GM18867 (cell line): Measurements from ENCODE around the gene PVRIG.
"Not testable (repeated sequence)": the region's sequence is repeated elsewhere in the genome, so short reads cannot be mapped to it uniquely, and the experiment has no call there.

ENCODE experiments used
- ATAC-seq: cut with Tn5 transposase; IDR thresholded peaks from one replicate; pipeline ENCODE4 v1.9.1; 2021; ENCODE audit warnings: mild to moderate bottlenecking, moderate library complexity; ENCODE audit not compliant: unreplicated experiment

PVRIG gene

GRCh38 chr7:100219801-100220585, at the start of gene PVRIG:
Gene PVRIG (plus strand): TSS chr7:100219949. CDS start chr7:100219971, 22 bp downstream.
- ATAC-seq, result not testable (repeated sequence)

GRCh38 chr7:100170101-100170897, 49.5 kb upstream of the PVRIG start:
- ATAC-seq, result no peak

GRCh38 chr7:100171087-100171681, 48.6 kb upstream of the PVRIG start:
- ATAC-seq, result no peak

- no peak for ATAC-seq
These were observed 47.9 kb upstream of the PVRIG start for GRCh38 chr7:100171840-100172239.

- no peak for ATAC-seq
These were observed 45.8 kb upstream of the PVRIG start for GRCh38 chr7:100173806-100174495.

GRCh38 chr7:100174582-100174981, 45.2 kb upstream of the PVRIG start:
- ATAC-seq, result no peak

- no peak for ATAC-seq
These were observed 44.3 kb upstream of the PVRIG start for GRCh38 chr7:100175296-100175935.

- ATAC-seq, result no peak
These were observed 43.4 kb upstream of the PVRIG start for GRCh38 chr7:100176096-100177044.

GRCh38 chr7:100177045-100178001, 42.4 kb upstream of the PVRIG start, which contains the start of the genes GPC2 and STAG3:
Gene GPC2 (minus strand): TSS chr7:100177381. CDS start chr7:100177199, 182 bp downstream.
Gene STAG3 (plus strand): TSS chr7:100177918. CDS start chr7:100180557, 2,639 bp downstream.
- ATAC-seq, result peak; percentile 88

- not testable (repeated sequence) for ATAC-seq
These were observed 39.7 kb upstream of the PVRIG start for GRCh38 chr7:100180084-100180483.

GRCh38 chr7:100182616-100183015, 37.1 kb upstream of the PVRIG start:
- ATAC-seq, result not testable (repeated sequence)

- ATAC-seq, result not testable (repeated sequence)
These were observed 36.7 kb upstream of the PVRIG start for GRCh38 chr7:100183090-100183489.

GRCh38 chr7:100185726-100186125, 34.0 kb upstream of the PVRIG start:
- no peak for ATAC-seq

GRCh38 chr7:100189061-100189460, 30.7 kb upstream of the PVRIG start:
- ATAC-seq, result no peak

- ATAC-seq, result no peak
These were observed 29.6 kb upstream of the PVRIG start for GRCh38 chr7:100190048-100190711.

- ATAC-seq, result no peak
These were observed 28.0 kb upstream of the PVRIG start for GRCh38 chr7:100191775-100192174.

GRCh38 chr7:100192281-100192862, 27.4 kb upstream of the PVRIG start:
- not testable (repeated sequence) for ATAC-seq
